DMS79 treated with DMSO at 0.1 percent for 48 hours (cell line): ENCODE data around the gene KIAA1614.

ENCODE experiments used
- DNase-seq: peaks from one replicate; lab custom pipeline; 2025; lab: John Stamatoyannopoulos, UW

KIAA1614 gene, protein sequence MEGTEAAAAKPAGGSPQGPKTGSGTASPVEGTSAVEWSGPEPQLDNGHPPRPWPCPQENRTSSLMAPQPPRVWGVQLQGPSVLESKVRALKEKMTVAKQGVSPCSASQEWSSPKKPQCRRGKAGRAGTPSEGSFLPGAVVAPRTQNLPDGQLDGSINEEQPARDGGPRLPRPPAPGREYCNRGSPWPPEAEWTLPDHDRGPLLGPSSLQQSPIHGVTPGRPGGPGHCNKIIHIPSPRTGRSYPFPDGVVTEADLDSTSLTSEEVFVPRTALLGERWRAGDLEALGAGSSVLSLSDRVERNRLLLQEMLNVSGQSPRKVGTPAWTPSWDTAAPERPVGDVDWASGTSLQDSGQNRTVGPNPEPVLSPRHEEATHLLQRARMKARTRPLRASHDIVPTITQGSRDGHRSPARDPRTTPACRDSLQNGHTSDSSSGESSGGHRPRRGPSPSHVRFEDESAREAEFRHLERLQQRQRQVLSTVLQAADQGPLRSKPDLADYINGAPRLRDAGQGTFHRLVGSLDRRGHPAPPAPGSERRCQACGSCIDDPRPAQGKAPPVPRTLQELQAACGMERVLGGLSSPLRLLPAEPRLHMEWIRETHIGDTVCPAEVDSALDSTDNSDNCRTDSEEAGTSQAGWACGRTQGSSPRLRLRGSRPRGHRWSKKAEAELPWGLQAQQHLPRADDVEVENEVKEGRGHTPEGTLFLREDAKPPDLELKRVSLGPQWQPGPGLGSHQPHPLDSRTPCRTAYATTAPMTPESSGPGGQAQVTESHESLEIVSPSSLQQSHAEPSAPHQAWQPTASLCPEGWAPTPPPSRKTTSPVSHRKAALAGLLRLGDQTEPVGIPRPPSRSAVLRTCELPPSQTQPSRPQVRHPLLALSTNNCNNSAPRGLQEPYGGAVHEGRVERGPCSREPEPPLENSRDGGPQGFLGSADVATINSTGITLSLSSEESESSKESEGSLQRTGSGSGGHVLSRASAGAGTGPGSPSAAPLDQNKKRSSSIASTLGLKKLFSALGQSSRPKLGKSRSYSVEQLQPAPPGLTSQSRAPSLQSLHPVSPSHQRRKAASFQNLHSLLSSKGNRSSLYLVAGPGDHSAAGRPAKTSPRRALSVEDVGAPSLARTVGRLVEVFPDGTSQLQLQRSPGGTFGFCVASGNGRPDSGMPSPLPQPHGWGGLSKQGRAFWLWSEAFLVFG

DNA sequence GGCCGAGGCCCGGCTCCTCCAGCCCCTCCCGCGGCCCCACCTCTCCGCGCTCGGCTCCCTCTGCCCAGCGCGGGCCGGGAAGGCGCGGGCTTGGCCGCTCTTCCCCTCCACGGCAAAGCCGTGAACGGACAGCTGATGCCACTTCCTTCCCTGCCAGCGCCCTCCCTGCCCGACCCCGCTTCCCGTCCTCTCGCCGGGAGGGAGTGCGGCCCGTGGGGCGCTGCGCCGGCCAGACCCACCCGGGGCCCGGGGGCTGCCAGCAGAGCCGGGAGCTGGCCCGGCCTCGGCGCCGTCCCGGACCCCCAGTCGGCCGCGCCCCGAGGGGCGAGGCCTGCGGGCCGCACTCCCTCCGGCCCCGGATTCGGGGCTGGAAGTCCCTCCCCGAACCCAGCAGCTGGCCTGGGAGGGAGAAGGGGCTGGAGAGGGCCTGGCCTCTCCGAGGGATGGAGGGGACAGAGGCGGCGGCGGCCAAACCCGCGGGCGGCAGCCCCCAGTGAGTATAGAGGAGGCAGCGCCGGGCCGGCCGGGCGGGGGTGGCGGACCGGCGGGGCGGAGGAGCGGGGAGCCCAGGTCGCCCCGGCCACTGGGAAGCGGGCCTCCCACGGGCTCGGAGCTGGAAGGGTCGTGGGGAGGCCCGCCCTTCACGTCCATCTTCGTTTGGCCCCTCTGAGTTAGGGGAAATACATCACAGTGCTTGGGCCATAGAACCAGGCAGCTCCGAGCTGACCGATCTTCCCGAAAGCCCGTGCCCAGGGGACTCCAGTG is at the start of gene KIAA1614:
Gene KIAA1614, plus strand, starts transcription at position 97 of the 765 bp plus-strand sequence. Its CDS starts 347 bp downstream, at position 444.
- DNase-seq, result no peak

DNA sequence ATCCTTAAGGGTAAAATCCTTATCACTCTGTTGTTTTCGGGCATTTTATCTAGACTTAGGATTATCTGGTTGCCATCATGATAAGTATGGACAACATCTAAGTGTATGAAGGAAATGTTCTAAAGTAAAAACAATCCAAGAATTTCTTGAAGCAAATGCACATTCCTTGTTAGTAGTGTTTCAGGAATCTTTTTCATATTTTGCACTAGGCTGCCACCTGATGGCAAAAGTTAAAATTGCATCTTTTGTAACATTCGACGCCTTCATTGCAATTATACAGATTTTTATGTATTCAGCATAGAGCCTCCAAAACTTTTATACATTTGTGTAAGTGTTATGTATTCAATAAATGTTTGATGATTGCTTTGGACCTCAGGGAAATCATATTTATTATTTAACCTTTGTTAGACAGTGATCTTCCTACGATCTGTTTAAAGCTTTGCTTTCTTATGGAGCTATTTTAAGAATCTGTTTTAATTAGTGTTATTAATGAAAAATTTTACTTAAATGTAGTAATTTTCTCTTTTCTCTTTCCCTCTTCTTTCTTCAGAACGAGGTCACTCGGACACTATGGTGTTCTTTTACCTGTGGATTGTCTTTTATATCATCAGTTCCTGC is 49.4 kb upstream of the KIAA1614 start:
- DNase-seq, result peak; percentile 58

DNA sequence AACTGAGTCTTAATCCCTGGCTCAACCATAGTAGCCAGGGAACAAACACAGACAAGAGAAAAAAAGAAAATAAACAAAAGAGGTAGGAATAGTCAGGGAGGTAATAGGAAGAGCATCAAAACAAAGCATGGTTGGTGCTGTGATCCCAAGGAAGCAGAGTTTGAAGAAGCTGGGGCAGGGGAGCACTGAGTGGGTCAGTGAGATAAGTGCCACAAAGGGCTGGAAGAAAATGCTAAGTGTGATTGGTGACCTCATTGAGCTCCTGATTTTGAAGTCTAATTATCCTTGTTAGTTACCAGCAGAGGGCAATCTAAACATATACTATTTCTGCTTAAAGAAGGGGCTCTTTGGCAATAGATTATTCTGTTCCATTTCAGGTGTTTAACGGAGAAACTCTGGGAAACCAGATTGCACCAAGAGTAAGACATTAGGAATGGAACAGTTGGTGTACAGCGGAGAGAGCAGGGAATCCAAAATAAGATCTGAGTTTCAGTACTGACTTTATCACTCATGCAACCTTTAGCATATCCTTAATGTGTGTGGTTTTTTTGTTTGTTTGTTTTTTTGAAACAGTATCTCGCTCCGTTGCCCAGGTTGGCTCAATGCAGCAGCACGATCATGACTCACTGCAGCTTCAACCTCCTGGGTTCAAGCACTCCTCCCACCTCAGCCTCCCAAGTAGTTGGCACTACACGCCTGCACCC is 30.7 kb upstream of the KIAA1614 start:
- DNase-seq, result peak; percentile 43

DNA sequence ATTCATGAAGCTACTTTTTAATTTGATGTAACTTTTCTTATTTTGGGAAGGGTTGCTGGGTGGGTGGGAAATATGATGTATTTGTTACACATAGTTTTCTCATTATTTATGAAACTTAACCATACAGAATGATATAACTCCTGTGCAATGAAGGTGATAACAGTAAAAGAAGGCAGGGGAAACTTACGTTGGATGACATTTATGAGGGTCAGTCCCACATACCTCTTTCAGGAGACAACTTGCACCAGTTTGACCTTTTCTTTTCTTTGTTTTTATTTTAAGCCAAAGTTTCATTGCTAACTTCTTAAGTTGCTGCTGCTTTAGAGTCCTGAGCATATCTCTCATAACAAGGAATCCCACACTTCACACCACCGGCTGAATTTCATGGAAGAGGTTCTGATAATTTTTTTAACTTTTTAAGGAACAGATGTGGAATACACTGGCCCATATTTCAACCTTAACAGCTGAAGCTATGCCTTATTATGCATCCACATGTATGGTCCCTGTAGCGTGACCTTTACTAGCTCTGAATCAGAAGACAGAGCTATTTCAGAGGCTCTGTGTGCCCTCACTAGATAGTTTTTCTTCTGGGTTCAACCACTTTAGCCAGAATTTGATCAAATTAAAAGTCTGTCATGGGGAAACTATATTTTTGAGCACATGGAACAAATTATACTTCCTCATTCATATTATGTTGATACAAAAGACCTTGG is 28.0 kb upstream of the KIAA1614 start:
- DNase-seq, result no peak

DNA sequence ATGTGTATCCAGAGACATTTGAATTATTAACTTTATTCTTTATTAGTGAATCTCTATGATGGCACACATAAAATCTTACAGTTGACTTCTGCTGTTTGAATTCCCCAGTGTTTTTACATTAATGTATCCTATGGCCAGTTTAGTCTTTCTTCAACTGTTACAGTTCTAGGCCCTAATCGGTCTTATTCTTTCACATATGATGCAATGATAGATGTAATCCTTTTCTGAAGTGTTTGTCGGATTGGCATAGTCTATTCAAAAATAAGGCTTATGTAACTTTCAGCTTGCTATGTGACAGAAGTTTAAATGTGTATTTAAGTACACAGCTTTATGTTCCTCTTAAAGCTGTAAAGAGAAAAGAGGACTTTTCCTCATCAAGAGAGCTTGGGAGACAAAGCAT is 26.4 kb upstream of the KIAA1614 start:
- no peak for DNase-seq

DNA sequence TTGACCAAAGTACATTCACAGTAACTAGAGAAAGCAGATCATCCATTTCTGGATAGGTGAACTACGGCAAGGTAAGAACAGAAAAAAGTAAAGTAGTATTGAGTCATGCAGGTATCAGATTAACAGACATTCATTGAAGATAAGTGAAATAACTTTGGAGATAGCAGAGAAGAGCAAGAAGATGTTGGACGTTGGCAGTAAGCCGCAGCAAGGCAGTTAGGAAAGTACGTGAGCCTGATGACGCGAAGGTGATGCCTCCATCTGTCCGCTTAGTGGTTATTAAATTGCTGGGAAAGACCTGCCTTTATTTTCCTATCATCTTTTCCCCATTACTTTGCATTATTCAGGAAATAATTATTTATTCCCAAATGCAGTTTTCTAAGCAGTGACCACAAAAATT is 24.9 kb upstream of the KIAA1614 start:
- no peak for DNase-seq

DNA sequence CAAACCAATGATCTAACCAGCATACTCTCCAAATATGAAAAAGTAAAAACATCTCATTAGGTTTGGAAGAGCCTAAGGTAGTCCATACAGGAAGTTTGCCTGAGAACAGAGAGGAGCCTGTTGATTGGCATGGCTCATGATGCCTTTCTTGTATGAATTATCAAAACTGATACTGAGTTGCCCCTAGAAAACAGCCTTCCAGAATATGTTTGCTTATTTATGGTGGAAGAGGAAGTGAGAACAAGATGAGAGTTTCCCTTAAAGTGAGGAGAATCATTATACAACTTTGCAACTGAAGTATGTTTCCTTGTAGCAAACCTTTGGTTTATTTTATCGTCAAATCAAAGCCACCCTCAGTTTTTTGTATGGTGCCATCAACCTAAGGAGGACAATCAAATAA is 23.8 kb upstream of the KIAA1614 start:
- no peak for DNase-seq

DNA sequence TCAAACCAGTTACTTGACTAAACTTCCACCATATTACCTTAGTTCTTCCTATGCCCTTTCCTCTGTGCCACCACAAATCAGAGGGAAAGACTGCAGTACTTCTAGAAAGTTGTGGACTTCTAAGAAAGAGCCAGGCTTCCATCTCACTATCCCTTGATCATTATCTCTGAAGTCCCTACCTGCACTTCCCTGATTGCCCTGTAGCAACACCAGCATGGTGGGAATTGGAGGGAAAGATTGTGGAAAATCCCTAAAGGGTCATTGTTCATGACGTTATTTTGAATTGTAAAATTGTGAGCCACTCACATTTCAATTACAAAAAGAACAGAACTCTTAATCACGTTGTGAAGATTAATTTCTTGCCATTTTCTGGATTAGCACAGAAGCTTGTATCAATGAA is 23.4 kb upstream of the KIAA1614 start:
- DNase-seq, result no peak

DNA sequence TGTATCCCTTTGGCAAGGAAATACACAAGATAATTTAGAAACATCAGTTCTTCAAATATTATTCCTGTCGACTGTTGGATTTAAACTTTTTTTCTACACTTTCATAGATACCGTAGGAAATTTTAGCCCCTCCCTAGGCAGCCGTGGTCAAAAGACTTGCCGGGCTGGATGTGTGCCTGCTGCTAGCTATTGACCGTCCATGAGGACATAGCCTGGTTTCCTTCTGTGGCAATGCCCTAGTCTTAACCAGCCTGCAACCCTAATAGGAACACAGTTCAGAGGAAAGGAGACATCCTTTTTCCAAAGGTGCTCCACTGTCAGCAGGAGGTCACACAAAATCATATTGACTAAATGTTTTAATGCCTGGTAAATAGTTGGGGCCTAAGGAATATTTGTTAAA is 20.4 kb upstream of the KIAA1614 start:
- DNase-seq, result no peak

DNA sequence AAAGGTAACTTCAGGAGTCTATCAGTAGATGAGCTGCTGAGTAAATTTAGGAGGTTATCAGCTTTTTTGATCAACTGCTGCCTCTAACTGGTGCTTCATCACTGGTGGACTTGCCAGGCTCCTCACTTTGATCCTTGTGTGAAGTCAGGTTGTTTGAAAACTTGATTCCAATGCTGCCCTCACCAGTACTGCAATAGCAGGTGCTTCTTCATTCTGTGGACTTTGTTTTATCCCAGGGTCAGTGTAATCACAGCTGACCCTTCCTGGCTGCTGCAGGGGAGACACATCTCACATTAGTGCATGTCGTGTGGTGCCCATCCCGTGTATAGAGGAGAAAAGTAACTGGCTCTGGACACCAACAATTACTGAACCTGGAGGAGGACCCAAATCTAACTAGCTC is 20.0 kb upstream of the KIAA1614 start:
- DNase-seq, result no peak

DNA sequence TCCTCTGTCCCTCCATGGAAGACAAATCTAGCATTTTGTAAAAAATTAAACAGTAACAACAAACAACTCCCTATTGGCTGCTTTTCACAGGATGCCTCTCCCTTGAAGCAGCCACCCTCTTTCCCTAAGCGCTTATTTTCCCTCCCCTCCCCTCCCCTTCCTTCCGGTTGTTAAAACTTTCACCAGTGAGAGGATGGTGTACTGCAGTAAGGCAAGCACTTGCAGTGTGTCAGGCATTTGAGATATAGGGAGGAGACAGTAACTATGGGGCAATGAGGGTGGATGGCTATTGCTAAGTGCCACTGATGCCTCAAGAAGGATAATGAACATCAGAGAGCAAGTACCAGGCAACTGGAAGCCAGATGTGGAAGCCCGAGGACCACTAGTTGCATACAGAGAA is 19.1 kb upstream of the KIAA1614 start:
- DNase-seq, result no peak

DNA sequence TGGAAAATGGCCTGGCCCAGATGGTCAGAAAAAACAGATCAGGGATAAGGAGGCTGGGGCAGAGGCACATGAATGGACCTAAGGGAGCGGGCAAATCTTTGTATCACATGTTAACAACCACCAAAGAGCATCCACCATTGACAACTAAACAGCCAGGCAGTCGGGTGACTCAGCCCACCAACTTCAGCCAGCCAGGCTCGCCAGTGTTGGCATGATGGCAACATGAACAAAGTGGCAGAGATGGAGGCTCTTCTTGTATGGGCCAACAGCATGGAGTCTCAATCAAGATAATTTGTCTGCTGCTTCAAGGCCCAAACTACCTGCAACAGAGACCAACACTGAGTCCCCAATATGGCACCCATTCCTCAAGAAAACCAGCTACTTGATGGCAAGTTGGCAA is 16.5 kb upstream of the KIAA1614 start:
- no peak for DNase-seq

DNA sequence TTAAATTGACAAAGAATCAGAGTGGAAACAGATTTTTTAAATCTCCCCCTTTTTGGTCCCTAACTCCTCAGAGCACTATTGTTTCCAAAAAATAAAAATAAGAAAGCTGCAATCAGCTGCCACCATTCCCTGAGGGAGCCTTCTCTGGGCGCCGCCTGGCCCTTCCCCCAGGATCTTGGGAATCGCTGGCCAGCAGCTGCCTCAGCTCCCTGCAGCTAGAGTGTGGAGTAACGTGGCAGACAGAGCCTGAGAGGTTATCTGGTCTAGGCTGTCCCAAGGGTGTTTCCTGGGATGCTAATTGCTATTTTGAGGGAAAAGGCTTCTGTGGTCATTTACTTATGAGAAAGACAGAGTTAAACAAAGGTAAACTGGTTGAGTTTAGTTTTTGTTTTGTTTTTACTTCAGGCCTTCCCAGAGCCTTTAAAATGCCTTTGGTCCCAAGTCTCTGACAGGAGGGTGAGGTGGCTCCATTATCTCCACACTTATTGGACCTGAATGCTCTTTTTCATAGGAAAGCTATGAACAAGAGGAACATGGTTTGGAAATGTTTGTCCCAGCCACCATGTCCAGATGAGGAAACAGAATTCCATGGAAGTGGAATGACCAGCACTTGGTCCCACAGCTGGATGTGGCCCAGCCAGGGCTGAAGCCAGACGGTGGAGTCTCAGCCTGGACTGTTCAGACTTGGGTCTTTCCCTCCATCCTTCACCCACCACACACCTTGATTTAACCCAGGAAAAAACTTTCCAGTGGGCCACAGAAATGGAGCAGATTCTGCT is 14.1 kb upstream of the KIAA1614 start:
- no peak for DNase-seq

DNA sequence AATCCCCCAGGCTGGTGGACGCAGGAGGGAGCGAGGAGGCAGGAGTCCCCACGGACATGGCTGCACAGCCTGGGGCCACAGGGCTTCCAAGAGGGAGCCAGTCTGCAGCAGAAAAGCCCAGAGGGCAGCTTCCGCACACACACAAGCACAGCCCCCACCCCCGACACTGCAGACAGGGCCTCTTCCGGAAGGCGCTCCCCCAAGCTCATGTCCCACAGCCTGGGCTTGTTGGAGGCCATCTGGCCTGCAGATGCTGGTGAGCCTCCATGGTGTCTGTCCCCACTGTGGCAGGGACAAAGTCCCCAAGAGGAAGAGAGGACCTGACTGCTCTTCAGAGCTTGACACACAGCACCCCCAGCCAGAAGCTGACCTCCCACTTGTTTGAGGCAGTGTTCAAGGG is 13.4 kb upstream of the KIAA1614 start:
- no peak for DNase-seq

DNA sequence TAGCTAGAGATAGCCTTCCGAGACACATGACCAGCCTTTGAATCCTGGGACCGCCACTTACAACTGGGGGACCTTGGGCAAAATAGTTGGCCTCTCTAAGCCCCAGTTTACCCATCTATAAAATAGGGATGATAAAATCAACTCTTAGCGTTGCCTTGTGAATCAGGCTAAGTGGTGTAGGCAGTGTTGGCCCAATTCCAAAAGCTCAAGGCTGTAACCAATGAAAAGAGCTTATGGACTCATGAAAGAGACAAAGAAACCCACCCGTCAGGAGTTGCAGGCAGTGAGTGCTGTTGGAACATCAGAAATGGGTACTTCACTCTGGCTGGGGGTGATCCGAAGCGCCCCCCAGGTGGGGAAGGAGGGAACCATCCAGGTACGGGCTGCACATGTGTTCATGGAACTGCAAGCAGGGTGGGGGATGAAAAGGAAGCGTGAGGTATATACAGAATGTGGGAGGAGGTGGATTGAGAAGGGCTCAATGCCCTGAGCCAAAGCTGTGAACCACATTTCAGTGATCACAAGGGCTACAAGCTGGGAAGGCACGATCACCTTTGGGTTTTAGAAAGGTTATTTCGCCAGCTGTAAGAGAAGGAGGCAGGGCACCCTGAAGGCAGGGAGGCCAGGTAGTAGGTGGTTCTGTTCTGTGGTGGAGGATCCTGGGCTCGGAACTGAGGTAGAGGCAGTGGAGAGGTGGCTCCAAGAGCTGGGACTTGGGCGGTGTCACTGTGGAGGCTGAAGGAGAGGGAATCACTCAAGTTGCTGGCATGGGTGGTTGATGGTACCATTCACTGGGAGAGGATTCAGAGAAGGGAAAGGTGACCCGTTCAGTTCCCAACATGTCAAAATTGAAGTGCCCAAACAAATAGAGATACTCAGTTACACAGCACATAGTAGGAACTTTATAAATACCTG is 11.4 kb upstream of the KIAA1614 start:
- DNase-seq, result peak; percentile 16

DNA sequence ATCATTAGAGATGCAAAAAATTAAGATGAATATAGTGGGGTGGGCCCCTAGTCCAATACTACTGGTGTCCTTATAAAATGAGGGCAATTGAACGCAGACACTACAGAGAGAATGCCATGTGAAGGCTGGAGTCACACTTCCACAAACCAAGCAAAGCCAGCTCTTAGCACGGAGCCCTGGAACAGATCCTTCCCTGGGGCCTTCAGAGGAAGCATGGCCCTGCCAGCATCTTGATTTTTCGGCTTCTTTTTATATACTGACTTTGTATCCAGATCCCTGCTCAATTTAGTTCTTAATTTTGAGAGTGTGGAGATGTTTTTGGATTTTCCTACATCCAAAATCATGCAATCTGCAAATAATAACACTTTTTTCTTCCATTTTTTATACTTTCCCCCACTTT is 10.2 kb upstream of the KIAA1614 start:
- DNase-seq, result no peak

DNA sequence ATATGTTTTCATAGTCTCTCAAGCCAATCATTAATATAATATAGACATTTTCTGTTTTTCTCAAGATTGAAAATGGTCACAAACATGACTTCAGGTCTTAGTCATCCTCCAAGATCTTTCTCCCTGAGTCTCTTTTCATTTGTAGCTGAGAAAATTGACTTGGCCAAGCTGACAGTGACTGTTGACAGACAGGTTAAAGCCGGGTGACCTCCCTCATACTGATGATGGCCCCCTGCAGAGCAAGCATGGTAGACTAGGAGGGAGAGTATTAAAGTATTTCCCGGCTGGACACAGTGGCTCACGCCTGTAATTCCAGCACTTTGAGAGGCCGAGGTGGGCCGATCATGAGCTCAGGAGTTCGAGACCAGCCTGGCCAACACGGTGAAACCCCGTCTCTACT is 6.8 kb upstream of the KIAA1614 start:
- no peak for DNase-seq

DNA sequence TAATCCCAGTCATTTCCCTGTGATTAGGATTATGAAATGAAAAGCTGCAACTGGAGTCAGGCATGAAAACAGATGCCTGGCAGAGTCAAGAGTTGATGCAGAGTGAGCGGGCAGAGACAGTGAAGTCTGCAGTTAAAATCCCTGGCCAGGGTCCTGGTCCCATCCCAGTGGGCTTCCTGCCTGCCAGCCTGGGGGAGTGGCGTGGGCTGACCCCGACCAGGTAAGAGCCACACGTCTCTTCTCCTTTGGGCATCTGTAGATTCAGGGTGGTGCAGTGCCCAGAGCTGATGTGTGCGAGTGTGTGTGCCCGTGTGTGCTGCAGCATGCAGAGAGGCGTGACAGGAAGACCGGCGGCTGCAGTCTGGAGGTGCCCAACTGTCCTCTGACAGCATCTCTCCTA is 6.2 kb upstream of the KIAA1614 start:
- DNase-seq, result no peak
